Vagina (tissue), 2 donors: ENCODE measurements around the gene CRYGB.

ENCODE experiments used
- POLR2A ChIP-seq, 2 donors: fragments of 450-650 bp; IDR thresholded peaks; one replicate each; pipeline ENCODE4 v1.6.1; 2017; ENCODE audit warnings: antibody characterized with exemption in 2 of 2, mild to moderate bottlenecking in 2 of 2, moderate library complexity in 2 of 2
- TF ChIP-seq, protein P1 (sequence below), 3 experiments: fragments of 450-650 bp in 2 of 3; fragments of 200-600 bp in 1 of 3; sonication (generic) in 1 of 3; IDR thresholded peaks; one replicate each; pipeline ENCODE4 v1.5.1; 2017 to 2019; ENCODE audit warnings: antibody characterized with exemption in 3 of 3, mild to moderate bottlenecking in 2 of 3, moderate library complexity in 2 of 3

DNA sequence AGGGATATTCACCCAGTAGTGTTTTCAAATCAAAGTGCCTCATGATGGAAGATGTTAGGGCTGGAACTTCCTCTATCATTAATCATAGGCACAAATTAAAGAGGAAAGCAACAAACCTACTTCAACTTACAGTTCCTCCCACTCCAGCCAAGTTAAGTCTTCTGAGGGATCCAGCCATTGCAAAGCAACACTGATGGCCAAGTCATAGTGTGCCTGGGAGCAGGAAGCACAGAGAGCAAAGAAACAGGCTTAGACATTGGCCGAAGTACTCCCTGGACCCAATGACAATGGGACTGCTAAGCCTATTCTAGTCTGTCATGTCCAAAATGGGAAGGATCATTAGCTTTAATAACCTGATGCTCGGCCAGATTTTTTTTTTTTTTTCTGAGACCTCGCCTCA is 36.9 kb upstream of the CRYGB start:
- TF ChIP-seq, protein P1, sequence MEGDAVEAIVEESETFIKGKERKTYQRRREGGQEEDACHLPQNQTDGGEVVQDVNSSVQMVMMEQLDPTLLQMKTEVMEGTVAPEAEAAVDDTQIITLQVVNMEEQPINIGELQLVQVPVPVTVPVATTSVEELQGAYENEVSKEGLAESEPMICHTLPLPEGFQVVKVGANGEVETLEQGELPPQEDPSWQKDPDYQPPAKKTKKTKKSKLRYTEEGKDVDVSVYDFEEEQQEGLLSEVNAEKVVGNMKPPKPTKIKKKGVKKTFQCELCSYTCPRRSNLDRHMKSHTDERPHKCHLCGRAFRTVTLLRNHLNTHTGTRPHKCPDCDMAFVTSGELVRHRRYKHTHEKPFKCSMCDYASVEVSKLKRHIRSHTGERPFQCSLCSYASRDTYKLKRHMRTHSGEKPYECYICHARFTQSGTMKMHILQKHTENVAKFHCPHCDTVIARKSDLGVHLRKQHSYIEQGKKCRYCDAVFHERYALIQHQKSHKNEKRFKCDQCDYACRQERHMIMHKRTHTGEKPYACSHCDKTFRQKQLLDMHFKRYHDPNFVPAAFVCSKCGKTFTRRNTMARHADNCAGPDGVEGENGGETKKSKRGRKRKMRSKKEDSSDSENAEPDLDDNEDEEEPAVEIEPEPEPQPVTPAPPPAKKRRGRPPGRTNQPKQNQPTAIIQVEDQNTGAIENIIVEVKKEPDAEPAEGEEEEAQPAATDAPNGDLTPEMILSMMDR (IDR thresholded peaks at IDR 0.05): no peak
- TF ChIP-seq POLR2A (IDR thresholded peaks at IDR 0.05): no peak
